ENCODE data around the gene PPME1.

PPME1 gene

DNA sequence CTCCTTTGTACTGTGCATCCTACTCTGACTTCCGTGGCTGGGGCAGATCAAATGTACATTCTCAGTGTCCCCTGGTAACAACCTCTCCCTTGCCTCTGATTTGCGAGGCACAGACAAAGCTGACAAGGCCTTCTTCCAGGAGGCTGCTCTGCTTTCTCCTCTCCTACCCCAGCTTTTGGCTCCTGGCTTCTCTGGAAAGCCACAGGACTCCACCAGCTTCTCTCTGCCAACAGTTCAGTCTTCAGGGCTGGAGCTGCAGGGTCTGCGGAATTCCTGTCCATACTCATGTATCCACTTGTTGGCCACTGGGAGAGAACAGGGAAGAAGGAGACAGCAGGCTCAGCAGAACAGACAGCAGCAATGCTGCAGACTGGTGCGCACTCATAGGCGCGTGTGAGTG lies 95.9 kb downstream of the PPME1 start:
- Histone ChIP-seq H3K4me2 (ENCODE audit: low read length) (no peak overlapping the region), H3K27me3 (ENCODE audit: control insufficient read depth, low read length) (peaks cover 24% of the 10 kb centered on the region), H4K20me1 (ENCODE audit: control insufficient read depth, insufficient read depth, low read depth, low read length) (no peaks in the 10 kb centered on the region), H3K4me3 (ENCODE audit: low read length) (no peak overlapping the region), H3F3A (ENCODE audit: control insufficient read depth, insufficient read depth) (no peaks in the 10 kb centered on the region), H3K9me2 (replicated peaks; ENCODE audit: control insufficient read depth, low read length) (no peaks in the 10 kb centered on the region), H3K27ac (ENCODE audit: low read depth, low read length) (no peak overlapping the region), H3K36me3 (ENCODE audit: control insufficient read depth, low read length) (no peaks in the 10 kb centered on the region), H3K79me2 (ENCODE audit: control insufficient read depth, low read length) (no peaks in the 10 kb centered on the region), H3K4me1 (ENCODE audit: control insufficient read depth, low read length) (no peaks in the 10 kb centered on the region), H3K9me3 (ENCODE audit: control insufficient read depth, insufficient read depth, low read length) (no peaks in the 10 kb centered on the region)
- TF ChIP-seq, protein P1, sequence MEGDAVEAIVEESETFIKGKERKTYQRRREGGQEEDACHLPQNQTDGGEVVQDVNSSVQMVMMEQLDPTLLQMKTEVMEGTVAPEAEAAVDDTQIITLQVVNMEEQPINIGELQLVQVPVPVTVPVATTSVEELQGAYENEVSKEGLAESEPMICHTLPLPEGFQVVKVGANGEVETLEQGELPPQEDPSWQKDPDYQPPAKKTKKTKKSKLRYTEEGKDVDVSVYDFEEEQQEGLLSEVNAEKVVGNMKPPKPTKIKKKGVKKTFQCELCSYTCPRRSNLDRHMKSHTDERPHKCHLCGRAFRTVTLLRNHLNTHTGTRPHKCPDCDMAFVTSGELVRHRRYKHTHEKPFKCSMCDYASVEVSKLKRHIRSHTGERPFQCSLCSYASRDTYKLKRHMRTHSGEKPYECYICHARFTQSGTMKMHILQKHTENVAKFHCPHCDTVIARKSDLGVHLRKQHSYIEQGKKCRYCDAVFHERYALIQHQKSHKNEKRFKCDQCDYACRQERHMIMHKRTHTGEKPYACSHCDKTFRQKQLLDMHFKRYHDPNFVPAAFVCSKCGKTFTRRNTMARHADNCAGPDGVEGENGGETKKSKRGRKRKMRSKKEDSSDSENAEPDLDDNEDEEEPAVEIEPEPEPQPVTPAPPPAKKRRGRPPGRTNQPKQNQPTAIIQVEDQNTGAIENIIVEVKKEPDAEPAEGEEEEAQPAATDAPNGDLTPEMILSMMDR (IDR thresholded peaks at IDR 0.05; ENCODE audit: low read depth, low read length, poor library complexity, severe bottlenecking) = no peak
- TF ChIP-seq EZH2phosphoT487 (IDR thresholded peaks at IDR 0.05; ENCODE audit: borderline replicate concordance, low read length) = no peak

DNA sequence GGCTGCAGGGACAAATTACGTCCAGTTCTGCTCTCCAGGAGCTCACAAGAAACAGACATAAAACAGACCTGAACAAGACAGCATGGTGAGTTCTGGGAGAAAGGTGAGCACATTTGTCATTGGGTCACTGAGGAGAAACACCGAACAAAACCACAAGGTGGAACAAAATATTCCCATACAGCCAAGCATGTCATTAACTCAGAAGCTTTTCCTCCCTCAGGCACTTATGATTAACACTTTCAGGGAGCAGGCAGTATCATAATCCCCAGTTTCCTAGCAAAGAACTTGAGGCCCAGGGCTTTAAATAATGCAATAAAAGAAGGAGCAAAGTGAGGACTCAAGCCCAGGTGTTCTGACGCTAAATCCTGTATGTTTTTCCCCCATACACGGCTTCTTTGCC lies 97.4 kb downstream of the PPME1 start:
- Histone ChIP-seq H3K9me3 (ENCODE audit: control insufficient read depth, insufficient read depth, low read length) (no peaks in the 10 kb centered on the region), H3K9me2 (replicated peaks; ENCODE audit: control insufficient read depth, low read length) (no peaks in the 10 kb centered on the region), H3K4me3 (ENCODE audit: low read length) (no peak overlapping the region), H3K79me2 (ENCODE audit: control insufficient read depth, low read length) (no peaks in the 10 kb centered on the region), H3K27me3 (ENCODE audit: control insufficient read depth, low read length) (peaks cover 37% of the 10 kb centered on the region), H3K4me1 (ENCODE audit: control insufficient read depth, low read length) (no peaks in the 10 kb centered on the region), H3F3A (ENCODE audit: control insufficient read depth, insufficient read depth) (no peaks in the 10 kb centered on the region), H3K4me2 (ENCODE audit: low read length) (no peak overlapping the region), H3K27ac (ENCODE audit: low read depth, low read length) (no peak overlapping the region), H3K36me3 (ENCODE audit: control insufficient read depth, low read length) (no peaks in the 10 kb centered on the region), H4K20me1 (ENCODE audit: control insufficient read depth, insufficient read depth, low read depth, low read length) (no peaks in the 10 kb centered on the region)
- TF ChIP-seq, protein P1 (IDR thresholded peaks at IDR 0.05; ENCODE audit: low read depth, low read length, poor library complexity, severe bottlenecking) = no peak
- TF ChIP-seq EZH2phosphoT487 (IDR thresholded peaks at IDR 0.05; ENCODE audit: borderline replicate concordance, low read length) = no peak

DNA sequence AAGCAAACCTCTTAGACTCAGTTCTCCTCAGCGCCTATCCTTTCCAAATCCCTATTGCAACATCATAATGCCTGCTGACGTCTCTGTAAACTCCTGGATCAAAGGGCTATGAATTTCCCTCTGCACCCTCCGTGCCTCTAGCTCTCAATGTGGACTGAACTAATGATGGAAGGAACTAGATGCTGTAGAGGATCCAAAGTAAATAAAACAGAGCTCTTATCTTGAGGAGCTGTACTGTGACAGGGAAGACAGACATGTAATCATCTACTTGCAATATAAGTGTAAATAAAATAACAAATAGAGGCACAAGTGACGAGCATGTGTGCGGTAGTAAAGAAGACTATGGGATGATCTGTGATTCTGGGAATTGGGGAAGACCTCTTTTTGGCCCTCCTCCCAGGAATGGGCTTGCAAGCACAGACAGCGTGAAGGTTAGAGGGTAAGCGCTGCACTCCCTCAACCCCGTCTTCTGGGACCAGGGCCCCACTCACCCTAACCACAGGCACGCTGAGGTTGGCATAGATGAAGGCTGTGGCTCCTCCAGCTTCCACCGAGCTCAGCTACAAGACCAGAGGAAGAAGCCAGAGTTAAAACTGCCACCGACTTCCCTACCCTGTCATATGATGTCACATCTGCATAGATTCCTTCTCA lies 98.2 kb downstream of the PPME1 start:
- no peaks in the 10 kb centered on the region for H3K9me3 ChIP-seq (ENCODE audit: control insufficient read depth, insufficient read depth, low read length)
- no peaks in the 10 kb centered on the region for H3K36me3 ChIP-seq (ENCODE audit: control insufficient read depth, low read length)
- H3F3A ChIP-seq (ENCODE audit: control insufficient read depth, insufficient read depth) = no peaks in the 10 kb centered on the region
- no peaks in the 10 kb centered on the region for H3K79me2 ChIP-seq (ENCODE audit: control insufficient read depth, low read length)
- no peak overlapping the region for H3K27ac ChIP-seq (ENCODE audit: low read depth, low read length)
- no peaks in the 10 kb centered on the region for H3K4me1 ChIP-seq (ENCODE audit: control insufficient read depth, low read length)
- no peak overlapping the region for H3K4me2 ChIP-seq (ENCODE audit: low read length)
- no peak overlapping the region for H3K4me3 ChIP-seq (ENCODE audit: low read length)
- no peaks in the 10 kb centered on the region for H4K20me1 ChIP-seq (ENCODE audit: control insufficient read depth, insufficient read depth, low read depth, low read length)
- no peaks in the 10 kb centered on the region for H3K9me2 ChIP-seq (replicated peaks; ENCODE audit: control insufficient read depth, low read length)
- no peak for TF ChIP-seq EZH2phosphoT487 (IDR thresholded peaks at IDR 0.05; ENCODE audit: borderline replicate concordance, low read length)
- TF ChIP-seq, protein P1 (IDR thresholded peaks at IDR 0.05; ENCODE audit: low read depth, low read length, poor library complexity, severe bottlenecking) = no peak
- peaks cover 37% of the 10 kb centered on the region for H3K27me3 ChIP-seq (ENCODE audit: control insufficient read depth, low read length)
